Neuronal stem cell (in vitro differentiated cells): ENCODE results near the gene ATAD5.

Experiments used
- DNase-seq: peaks from one replicate; pipeline ENCODE4 v3.0.0-alpha.2; 2013; ENCODE audit warnings: low spot score
- H2AFZ ChIP-seq: one replicate; pipeline ENCODE4 v1.6.1; 2013; ENCODE audit warnings: mild to moderate bottlenecking, low read length, inconsistent platforms
- H2AK5ac ChIP-seq: 2 replicates; pipeline ENCODE4 v1.6.1; 2013; ENCODE audit warnings: low read depth, mild to moderate bottlenecking, inconsistent platforms, low read length, moderate library complexity, mixed read lengths
- H2BK120ac ChIP-seq: 2 replicates; pipeline ENCODE4 v1.6.1; 2013; ENCODE audit warnings: low read depth, mild to moderate bottlenecking, inconsistent platforms, low read length, moderate library complexity, mixed read lengths
- H2BK12ac ChIP-seq: one replicate; pipeline ENCODE4 v1.6.1; 2013; ENCODE audit warnings: low read length, inconsistent platforms
- H2BK15ac ChIP-seq: 2 replicates; pipeline ENCODE4 v1.6.1; 2013; ENCODE audit warnings: mild to moderate bottlenecking, low read length, inconsistent platforms, mixed read lengths
- H2BK5ac ChIP-seq: one replicate; pipeline ENCODE4 v1.6.1; 2013; ENCODE audit warnings: inconsistent platforms, mild to moderate bottlenecking, low read length, moderate library complexity
- H3K14ac ChIP-seq: one replicate; pipeline ENCODE4 v1.6.1; 2013; ENCODE audit warnings: low read length, inconsistent platforms
- H3K18ac ChIP-seq: 2 replicates; pipeline ENCODE4 v1.6.1; 2013; ENCODE audit warnings: low read length, inconsistent platforms
- H3K23ac ChIP-seq: 2 replicates; pipeline ENCODE4 v1.6.1; 2013; ENCODE audit warnings: low read depth, mild to moderate bottlenecking, mixed read lengths, low read length, inconsistent platforms; ENCODE audit not compliant: poor library complexity
- H3K27ac ChIP-seq: replicated peaks from 3 replicates; pipeline ENCODE4 v1.5.1; 2013; ENCODE audit warnings: low read length, inconsistent platforms
- H3K27me3 ChIP-seq, 3 experiments: 2 replicates each; pipeline ENCODE4 v1.6.1; 2013; ENCODE audit warnings: low read length in 3 of 3, mild to moderate bottlenecking in 2 of 3, inconsistent platforms in 1 of 3, low read depth in 1 of 3, mixed read lengths in 1 of 3, moderate library complexity in 1 of 3; ENCODE audit not compliant: control insufficient read depth in 3 of 3, insufficient read depth in 3 of 3
- H3K36me3 ChIP-seq, 2 donors: replicated peaks in 1 of 2; 2 replicates each; pipeline ENCODE4 v1.6.1; 2013; ENCODE audit warnings: low read length in 2 of 2; ENCODE audit not compliant: control insufficient read depth in 2 of 2, insufficient read depth in 2 of 2
- H3K4ac ChIP-seq: 2 replicates; pipeline ENCODE4 v1.6.1; 2013; ENCODE audit warnings: inconsistent platforms, mild to moderate bottlenecking, low read length, moderate library complexity
- H3K4me1 ChIP-seq, 2 donors: 1 replicate in 1 of 2; 2 replicates in 1 of 2; pipeline ENCODE4 v1.6.1; 2013; ENCODE audit warnings: low read length in 2 of 2, low read depth in 1 of 2; ENCODE audit not compliant: control insufficient read depth in 2 of 2, insufficient read depth in 1 of 2
- H3K4me2 ChIP-seq: one replicate; pipeline ENCODE4 v1.6.1; 2013; ENCODE audit warnings: mild to moderate bottlenecking, low read length, inconsistent platforms; ENCODE audit not compliant: insufficient read depth, poor library complexity, severe bottlenecking
- H3K4me3 ChIP-seq, 2 donors: 2 replicates each; pipeline ENCODE4 v1.5.1; 2013; ENCODE audit warnings: low read length in 2 of 2, mild to moderate bottlenecking in 2 of 2, inconsistent platforms in 1 of 2, moderate library complexity in 1 of 2
- H3K79me1 ChIP-seq: one replicate; pipeline ENCODE4 v1.6.1; 2013; ENCODE audit warnings: low read depth, mild to moderate bottlenecking, inconsistent platforms, low read length, moderate library complexity
- H3K9ac ChIP-seq: one replicate; pipeline ENCODE4 v1.6.1; 2013; ENCODE audit warnings: mild to moderate bottlenecking, low read depth, low read length, inconsistent platforms; ENCODE audit not compliant: poor library complexity
- H3K9me3 ChIP-seq, 2 donors: replicated peaks in 1 of 2; 2 replicates each; pipeline versions ENCODE3 to v1.6.1; 2013; ENCODE audit warnings: low read length in 2 of 2, mild to moderate bottlenecking in 2 of 2, inconsistent platforms in 1 of 2, low read depth in 1 of 2, mixed read lengths in 1 of 2, moderate library complexity in 1 of 2; ENCODE audit not compliant: control insufficient read depth in 2 of 2, insufficient read depth in 1 of 2
- H4K8ac ChIP-seq: one replicate; pipeline ENCODE4 v1.6.1; 2013; ENCODE audit warnings: low read depth, mild to moderate bottlenecking, inconsistent platforms, low read length, moderate library complexity
- H4K91ac ChIP-seq: one replicate; pipeline ENCODE4 v1.6.1; 2013; ENCODE audit warnings: low read length, low read depth, mild to moderate bottlenecking, inconsistent platforms; ENCODE audit not compliant: poor library complexity
- WGBS, 2 donors: extraction: QIAGEN DNeasy Blood & Tissue Kit; methylation state at CpG; one replicate each; pipeline ENCODE4 v1.1.7; 2013; ENCODE audit warnings: missing lambda C conversion rate in 2 of 2, mixed read lengths in 1 of 2; ENCODE audit not compliant: insufficient read length in 2 of 2, insufficient replicate concordance in 1 of 2; ENCODE audit errors: extremely low coverage in 2 of 2; 5-methylcytosine and 5-hydroxymethylcytosine counted together

ATAD5 gene

GRCh38 chr17:30793282-30793977 lies 38.3 kb upstream of the ATAD5 start:
- Histone ChIP-seq H2BK5ac (no peak overlapping the region), H3K18ac (no peak overlapping the region), H3K4ac (no peak overlapping the region), H2BK120ac (no peak overlapping the region), H3K27ac (no peak overlapping the region), H3K4me3 (no peak overlapping the region), H2BK12ac (no peak overlapping the region), H3K4me1 (no peaks in the 10 kb centered on the region), H2BK15ac (no peak overlapping the region), H3K9ac (no peak overlapping the region), H3K23ac (no peak overlapping the region), H4K91ac (no peak overlapping the region), H2AFZ (no peak overlapping the region), H3K36me3 (peaks cover 5 to 92% of the 10 kb centered on the region in 2 donors), H3K79me1 (no peaks in the 10 kb centered on the region), H4K8ac (no peak overlapping the region), H3K27me3 (no peaks in the 10 kb centered on the region), H3K14ac (no peak overlapping the region), H3K9me3 (no peaks in the 10 kb centered on the region), H2AK5ac (no peak overlapping the region), H3K4me2 (no peak overlapping the region)
- DNase-seq, result no peak
- no CpG with 5 or more reads among the region's 9 CpGs for WGBS, 2 donors

GRCh38 chr17:30794372-30794771 lies 37.4 kb upstream of the ATAD5 start:
- no peak overlapping the region for H2BK15ac ChIP-seq
- H2AK5ac ChIP-seq, result no peak overlapping the region
- peaks cover 5 to 89% of the 10 kb centered on the region in 2 donors for H3K36me3 ChIP-seq
- no peak for DNase-seq
- H3K27ac ChIP-seq, result no peak overlapping the region
- no peak overlapping the region for H3K4me3 ChIP-seq
- H2BK120ac ChIP-seq, result no peak overlapping the region
- H2BK5ac ChIP-seq, result no peak overlapping the region
- H4K8ac ChIP-seq, result no peak overlapping the region
- no peak overlapping the region for H3K9ac ChIP-seq
- H3K4me1 ChIP-seq, result no peaks in the 10 kb centered on the region
- H3K9me3 ChIP-seq, result no peaks in the 10 kb centered on the region
- H3K4me2 ChIP-seq, result no peak overlapping the region
- H3K14ac ChIP-seq, result no peak overlapping the region
- H4K91ac ChIP-seq, result no peak overlapping the region
- H3K18ac ChIP-seq, result no peak overlapping the region
- WGBS, 2 donors, result no CpG with 5 or more reads among the region's 5 CpGs
- no peak overlapping the region for H3K4ac ChIP-seq
- H2AFZ ChIP-seq, result no peak overlapping the region
- H3K27me3 ChIP-seq, result no peaks in the 10 kb centered on the region
- no peak overlapping the region for H3K23ac ChIP-seq
- H3K79me1 ChIP-seq, result no peaks in the 10 kb centered on the region
- H2BK12ac ChIP-seq, result no peak overlapping the region

GRCh38 chr17:30796016-30796415 lies 35.8 kb upstream of the ATAD5 start:
- H3K23ac ChIP-seq, result no peak overlapping the region
- no peak overlapping the region for H3K4me3 ChIP-seq
- H2AK5ac ChIP-seq, result no peak overlapping the region
- no peak overlapping the region for H2BK15ac ChIP-seq
- no peak overlapping the region for H2AFZ ChIP-seq
- no peaks in the 10 kb centered on the region for H3K9me3 ChIP-seq
- no peak overlapping the region for H4K8ac ChIP-seq
- H3K14ac ChIP-seq, result no peak overlapping the region
- H3K18ac ChIP-seq, result no peak overlapping the region
- H3K27me3 ChIP-seq, result no peaks in the 10 kb centered on the region
- no peak overlapping the region for H2BK12ac ChIP-seq
- no peak overlapping the region for H2BK5ac ChIP-seq
- no peak overlapping the region for H3K4me2 ChIP-seq
- H4K91ac ChIP-seq, result no peak overlapping the region
- no peaks in the 10 kb centered on the region for H3K4me1 ChIP-seq
- no peak overlapping the region for H3K4ac ChIP-seq
- H3K27ac ChIP-seq, result no peak overlapping the region
- peaks cover 7 to 88% of the 10 kb centered on the region in 2 donors for H3K36me3 ChIP-seq
- no peak for DNase-seq
- WGBS, 2 donors, result no CpG with 5 or more reads among the region's 4 CpGs
- H3K9ac ChIP-seq, result no peak overlapping the region
- no peaks in the 10 kb centered on the region for H3K79me1 ChIP-seq
- H2BK120ac ChIP-seq, result no peak overlapping the region

- no peak overlapping the region for H3K27ac ChIP-seq
- no peaks in the 10 kb centered on the region for H3K79me1 ChIP-seq
- no peak overlapping the region for H3K9ac ChIP-seq
- H4K91ac ChIP-seq, result no peak overlapping the region
- no peak overlapping the region for H2BK120ac ChIP-seq
- no peak overlapping the region for H3K23ac ChIP-seq
- no peak overlapping the region for H2AFZ ChIP-seq
- H3K4me2 ChIP-seq, result no peak overlapping the region
- H3K27me3 ChIP-seq, result no peaks in the 10 kb centered on the region
- peaks cover 0 to 3% of the 10 kb centered on the region in 2 donors for H3K4me1 ChIP-seq
- peaks cover 18 to 70% of the 10 kb centered on the region in 2 donors for H3K36me3 ChIP-seq
- no peaks in the 10 kb centered on the region for H3K9me3 ChIP-seq
- no peak overlapping the region for H2BK12ac ChIP-seq
- no peak for DNase-seq
- H2BK15ac ChIP-seq, result no peak overlapping the region
- H4K8ac ChIP-seq, result no peak overlapping the region
- WGBS, 2 donors, result no CpG with 5 or more reads among the region's 1 CpG
- H3K14ac ChIP-seq, result no peak overlapping the region
- H3K4ac ChIP-seq, result no peak overlapping the region
- H3K18ac ChIP-seq, result no peak overlapping the region
- no peak overlapping the region for H2BK5ac ChIP-seq
- no peak overlapping the region for H2AK5ac ChIP-seq
- H3K4me3 ChIP-seq, result no peak overlapping the region
Measured at GRCh38 chr17:30801671-30802070, 30.1 kb upstream of the ATAD5 start.
